ENCODE results near the gene NOS2. TPM values are rescaled to one million over a fixed set of nuclear protein-coding genes. Genes with fewer than 3 reads are reported as not detected.
"Not testable (repeated sequence)": the region's sequence is repeated elsewhere in the genome, so short reads cannot be mapped to it uniquely, and the experiment has no call there.

NOS2 gene
- total RNA-seq, 4 donors from 2014 or later, result 0.18 to 0.97 (median 0.38) TPM; not detected in 1

GRCh38 chr17:27733773-27734172, 66.6 kb downstream of the NOS2 start:
- H3K4me1 ChIP-seq, result no peaks in the 10 kb centered on the region
- DNase-seq (ENCODE audit: low spot score in 2 of 2), result no peak
- peaks cover 6% of the 10 kb centered on the region for H3K27me3 ChIP-seq
- no peaks in the 10 kb centered on the region for H3K9me3 ChIP-seq
- no peaks in the 10 kb centered on the region for H3K36me3 ChIP-seq
- H3K27ac ChIP-seq, result no peak overlapping the region
- no peak overlapping the region for H3K4me3 ChIP-seq
- no peak for TF ChIP-seq POLR2A (IDR thresholded peaks at IDR 0.05)
- WGBS, result 50% methylated on average over 3 of the region's 3 CpGs

DNA sequence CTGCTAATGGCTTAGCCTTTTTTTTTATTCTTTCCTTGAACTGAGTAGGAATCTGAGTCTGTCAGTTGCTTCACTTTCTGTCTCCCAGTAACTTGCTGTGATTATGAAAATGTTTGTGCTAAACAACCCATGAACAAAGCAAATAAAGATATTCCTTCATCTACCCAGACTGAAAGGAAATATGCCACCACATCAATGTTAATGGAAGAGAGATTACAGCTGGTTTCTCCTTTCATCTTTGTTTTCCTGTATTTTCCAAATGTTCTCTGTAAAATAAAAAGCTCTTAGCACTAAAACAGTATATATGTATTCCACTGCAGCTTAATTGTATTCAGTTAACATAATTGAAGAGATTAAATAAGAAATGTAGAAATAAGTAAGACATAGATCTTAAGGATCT, 67.6 kb downstream of the NOS2 start:
- not testable (repeated sequence) for H3K4me3 ChIP-seq; H3K27me3 ChIP-seq; DNase-seq (ENCODE audit: low spot score in 2 of 2); H3K9me3 ChIP-seq; H3K27ac ChIP-seq; H3K36me3 ChIP-seq; H3K4me1 ChIP-seq

DNA sequence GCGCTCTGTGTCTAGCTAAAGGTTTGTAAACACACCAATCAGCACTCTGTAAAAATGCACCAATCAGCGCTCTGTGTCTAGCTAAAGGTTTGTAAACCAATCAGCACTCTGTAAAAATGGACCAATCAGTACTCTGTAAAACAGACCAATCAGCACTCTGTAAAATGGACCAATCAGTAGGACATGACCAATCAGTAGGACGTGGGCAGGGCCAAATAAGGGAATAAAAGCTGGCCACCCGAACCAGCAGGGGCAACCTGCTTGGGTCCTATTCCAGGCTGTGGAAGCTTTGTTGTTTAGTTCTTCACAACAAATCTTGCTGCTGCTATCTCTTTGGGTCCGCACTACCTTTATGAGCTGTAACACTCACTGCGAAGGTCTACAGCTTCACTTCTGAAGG, 74.3 kb downstream of the NOS2 start:
- 91% methylated on average over 6 of the region's 6 CpGs for WGBS
- not testable (repeated sequence) for H3K4me3 ChIP-seq; DNase-seq (ENCODE audit: low spot score in 2 of 2); H3K4me1 ChIP-seq; H3K27ac ChIP-seq; H3K36me3 ChIP-seq; H3K27me3 ChIP-seq; H3K9me3 ChIP-seq

DNA sequence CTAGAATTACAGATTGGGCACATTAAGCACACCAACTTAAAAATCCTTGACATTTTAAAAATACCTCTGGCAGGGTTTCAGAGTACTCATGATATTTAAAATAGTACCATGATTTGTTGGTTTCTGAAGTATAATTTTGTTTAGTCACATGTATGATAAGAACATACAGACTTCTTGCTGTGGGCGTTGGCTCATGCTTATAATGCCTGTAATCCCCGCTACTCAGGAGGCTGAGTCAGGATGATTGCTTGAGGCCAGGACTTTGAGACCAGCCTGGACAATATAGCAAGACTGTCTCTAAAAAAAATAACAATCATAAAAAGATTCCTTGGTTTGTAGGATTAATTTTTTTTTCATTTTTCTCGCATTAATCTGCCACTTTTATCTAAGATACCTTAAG, 78.5 kb downstream of the NOS2 start:
- no peak for TF ChIP-seq CTCF (IDR thresholded peaks at IDR 0.05)
- TF ChIP-seq POLR2AphosphoS5 (IDR thresholded peaks at IDR 0.05), result no peak
- DNase-seq (ENCODE audit: low spot score in 2 of 2), result no peak
- Histone ChIP-seq H3K36me3 (no peaks in the 10 kb centered on the region), H3K4me3 (no peak overlapping the region), H3K9me3 (no peaks in the 10 kb centered on the region), H3K27ac (no peak overlapping the region), H3K27me3 (no peaks in the 10 kb centered on the region), H3K4me1 (no peaks in the 10 kb centered on the region)
- WGBS, result 43% methylated on average over 3 of the region's 3 CpGs

Other genes starting within 250 kb of the NOS2 start
- 10 to 100 TPM in 2 of 4 donors, 1 to 10 TPM in 2; 9.5 to 10.6 (median 10.1) TPM for gene LGALS9, start 169.3 kb downstream of the NOS2 start, total RNA-seq
- 10 to 100 TPM; 12.3 to 35.4 (median 15.2) TPM for gene LYRM9, start 92.8 kb upstream of the NOS2 start, total RNA-seq
- gene NLK, start 242.1 kb upstream of the NOS2 start, total RNA-seq, result 10 to 100 TPM in 2 of 4 donors, 1 to 10 TPM in 2; 7.7 to 20.8 (median 11.5) TPM